Astrocyte (in vitro differentiated cells and primary cell): ENCODE measurements around the gene ZMIZ1. TPM values are rescaled to one million over a fixed set of nuclear protein-coding genes. Genes with fewer than 3 reads are reported as not detected.

Source experiments
- DNase-seq: peaks from one replicate; pipeline ENCODE4 v3.0.0-alpha.2; 2010; ENCODE audit warnings: low read depth
- FAIRE-seq: peaks from 2 replicates; lab custom pipeline; 2011; peaks lifted over from hg19 to GRCh38; lab: Jason Lieb, UNC
- H2AFZ ChIP-seq: 2 replicates; pipeline ENCODE4 v1.6.0; 2012; ENCODE audit warnings: low read depth, low read length, inconsistent platforms
- H3K27ac ChIP-seq: 2 replicates; pipeline ENCODE4 v1.5.1; 2011; ENCODE audit warnings: low read depth, low read length, inconsistent platforms
- H3K27me3 ChIP-seq: 2 replicates; pipeline ENCODE4 v1.6.0; 2011; ENCODE audit warnings: low read length, inconsistent platforms; ENCODE audit not compliant: insufficient read depth
- H3K36me3 ChIP-seq: 2 replicates; pipeline ENCODE4 v1.5.1; 2011; ENCODE audit warnings: low read length, inconsistent platforms; ENCODE audit not compliant: insufficient read depth
- H3K4me1 ChIP-seq: 2 replicates; pipeline ENCODE4 v1.5.1; 2011; ENCODE audit warnings: low read length, inconsistent platforms; ENCODE audit not compliant: insufficient read depth
- H3K4me2 ChIP-seq: 2 replicates; pipeline ENCODE4 v1.6.0; 2012; ENCODE audit warnings: low read length, inconsistent platforms
- H3K4me3 ChIP-seq: 2 replicates; pipeline ENCODE4 v1.5.1; 2011; ENCODE audit warnings: low read depth, mild to moderate bottlenecking, low read length, inconsistent platforms; ENCODE audit not compliant: insufficient read depth
- H3K79me2 ChIP-seq: 2 replicates; pipeline ENCODE4 v1.6.0; 2012; ENCODE audit warnings: mild to moderate bottlenecking, low read length, inconsistent platforms; ENCODE audit not compliant: insufficient read depth
- H3K9ac ChIP-seq: 2 replicates; pipeline ENCODE4 v1.6.0; 2012; ENCODE audit warnings: mild to moderate bottlenecking, low read length, inconsistent platforms
- H3K9me3 ChIP-seq: 2 replicates; pipeline ENCODE4 v1.5.1; 2012; ENCODE audit warnings: low read depth, mild to moderate bottlenecking, low read length, inconsistent platforms; ENCODE audit not compliant: insufficient read depth
- H4K20me1 ChIP-seq: 2 replicates; pipeline ENCODE4 v1.6.0; 2012; ENCODE audit warnings: low read length, inconsistent platforms; ENCODE audit not compliant: insufficient read depth
- H3K27ac Mint-ChIP-seq: one replicate; pipeline ENCODE4 v1.8.0; 2021; ENCODE audit warnings: mild to moderate bottlenecking, mixed read lengths; ENCODE audit not compliant: unreplicated experiment
- H3K27me3 Mint-ChIP-seq: one replicate; pipeline ENCODE4 v1.8.0; 2021; ENCODE audit warnings: low read depth, mixed read lengths; ENCODE audit not compliant: unreplicated experiment
- H3K36me3 Mint-ChIP-seq: one replicate; pipeline ENCODE4 v1.8.0; 2021; ENCODE audit warnings: low read depth, mixed read lengths; ENCODE audit not compliant: unreplicated experiment
- H3K4me1 Mint-ChIP-seq: one replicate; pipeline ENCODE4 v1.8.0; 2021; ENCODE audit warnings: low read depth, mixed read lengths; ENCODE audit not compliant: unreplicated experiment
- H3K4me3 Mint-ChIP-seq: one replicate; pipeline ENCODE4 v1.8.0; 2021; ENCODE audit warnings: mild to moderate bottlenecking, moderate library complexity, mixed read lengths; ENCODE audit not compliant: unreplicated experiment
- H3K9me3 Mint-ChIP-seq: one replicate; pipeline ENCODE4 v1.8.0; 2021; ENCODE audit warnings: mild to moderate bottlenecking, mixed read lengths; ENCODE audit not compliant: unreplicated experiment
- CTCF ChIP-seq: IDR thresholded peaks from 2 replicates; pipeline ENCODE4 v1.5.1; 2011; ENCODE audit warnings: low read depth, mild to moderate bottlenecking, inconsistent platforms, low read length, moderate library complexity; ENCODE audit not compliant: insufficient read depth
- EZH2 ChIP-seq: IDR thresholded peaks from 2 replicates; pipeline ENCODE4 v1.6.1; 2012; ENCODE audit warnings: mild to moderate bottlenecking, low read length, inconsistent platforms; ENCODE audit not compliant: insufficient read depth
- total RNA-seq: library from RNA; stranded (reverse); gene quantifications from 2 replicates; pipeline ENCODE4 v1.2.1, GENCODE V29; 2021

Gene ZMIZ1
- total RNA-seq, 1 donor from 2014 or later, result 45.5 TPM

- Mint-ChIP-seq H3K4me3 (peak overlapping the region; percentile 5), H3K36me3 (peaks cover 3% of the 10 kb centered on the region), H3K27me3 (no peaks in the 10 kb centered on the region), H3K9me3 (no peaks in the 10 kb centered on the region), H3K27ac (peak overlapping the region; percentile 84), H3K4me1 (peaks cover 87% of the 10 kb centered on the region)
- Histone ChIP-seq H3K27ac (peak overlapping the region; percentile 82), H4K20me1 (peaks cover 80% of the 10 kb centered on the region), H3K27me3 (no peaks in the 10 kb centered on the region), H3K36me3 (no peaks in the 10 kb centered on the region), H3K4me3 (no peak overlapping the region), H3K4me1 (peaks cover 86% of the 10 kb centered on the region), H3K9ac (peak overlapping the region; percentile 69), H2AFZ (no peak overlapping the region), H3K9me3 (no peaks in the 10 kb centered on the region), H3K4me2 (peak overlapping the region; percentile 75), H3K79me2 (peaks cover 71% of the 10 kb centered on the region)
- no peak for FAIRE-seq
- DNase-seq, result peak; percentile 35
- TF ChIP-seq CTCF, result no peak
- no peak for TF ChIP-seq EZH2
These were observed 110.6 kb downstream of the ZMIZ1 start for GRCh38 chr10:79179164-79179956.

- Histone ChIP-seq H3K27ac (no peak overlapping the region), H3K27me3 (no peaks in the 10 kb centered on the region), H3K9ac (no peak overlapping the region), H3K4me2 (no peak overlapping the region), H3K4me1 (peaks cover 92% of the 10 kb centered on the region), H3K79me2 (peaks cover 71% of the 10 kb centered on the region), H3K4me3 (no peak overlapping the region), H3K9me3 (no peaks in the 10 kb centered on the region), H4K20me1 (peaks cover 80% of the 10 kb centered on the region), H2AFZ (no peak overlapping the region), H3K36me3 (no peaks in the 10 kb centered on the region)
- H3K4me3 Mint-ChIP-seq, result no peak overlapping the region
- TF ChIP-seq CTCF (no peak), EZH2 (no peak)
- no peaks in the 10 kb centered on the region for H3K27me3 Mint-ChIP-seq
- H3K9me3 Mint-ChIP-seq, result no peaks in the 10 kb centered on the region
- FAIRE-seq, result no peak
- peaks cover 3% of the 10 kb centered on the region for H3K36me3 Mint-ChIP-seq
- peaks cover 91% of the 10 kb centered on the region for H3K4me1 Mint-ChIP-seq
- no peak for DNase-seq
- H3K27ac Mint-ChIP-seq, result no peak overlapping the region
These were observed 111.2 kb downstream of the ZMIZ1 start for GRCh38 chr10:79179957-79180309.
